A549 (cell line): ENCODE results near the gene NHSL1. TPM values are rescaled to one million over a fixed set of nuclear protein-coding genes. Genes with fewer than 3 reads are reported as not detected.

Experiments
- ATAC-seq, 2 experiments: fragments of 200-7000 bp in 1 of 2; fragments of >200 bp in 1 of 2; cut with Nextera tagmentation in 1 of 2; cut with Tn5 transposase in 1 of 2; 3 replicates each; pipeline versions ENCODE4 v1.8.0 to v1.9.1; 2018 to 2020; ENCODE audit warnings: mild to moderate bottlenecking in 1 of 2, moderate library complexity in 1 of 2
- CTCF ChIA-PET: fragments of 300-600 bp; sonication (Branson Sonifier 250); formaldehyde crosslinking; extraction: SDS; loops from one replicate; lab custom pipeline; 2021; ENCODE audit warnings: antibody characterized with exemption, inconsistent platforms; lab: Yijun Ruan, JAX
- POLR2A ChIA-PET: fragments of 350-600 bp; formaldehyde crosslinking; extraction: SDS; loops from one replicate; lab custom pipeline; 2021; ENCODE audit warnings: antibody characterized with exemption, inconsistent platforms; lab: Yijun Ruan, JAX
- DNase-seq, 2 experiments: peaks; one replicate each; pipeline versions ENCODE4 v3.0.0 to v3.0.0-alpha.2; 2011 to 2016; ENCODE audit warnings: low read depth in 1 of 2, low spot score in 1 of 2
- FAIRE-seq: peaks from 2 replicates; lab custom pipeline; 2011; peaks lifted over from hg19 to GRCh38; lab: Jason Lieb, UNC
- H3K27ac ChIP-seq, 2 experiments: fragments of >200 bp; sonication (Bioruptor Twin); formaldehyde crosslinking; 3 replicates each; pipeline ENCODE4 v1.5.1; 2016 to 2017
- H3K4me1 ChIP-seq: fragments of >200 bp; sonication (Bioruptor Twin); formaldehyde crosslinking; 3 replicates; pipeline ENCODE4 v1.6.1; 2016
- H3K4me2 ChIP-seq: fragments of >200 bp; sonication (Bioruptor Twin); formaldehyde crosslinking; 3 replicates; pipeline ENCODE4 v1.6.1; 2016
- H3K4me3 ChIP-seq: fragments of >200 bp; sonication (Bioruptor Twin); formaldehyde crosslinking; 3 replicates; pipeline ENCODE4 v1.5.1; 2016
- H3K9me3 ChIP-seq: fragments of >200 bp; sonication (Bioruptor Twin); formaldehyde crosslinking; 3 replicates; pipeline ENCODE4 v1.6.1; 2016
- ATOH8 ChIP-seq: fragments of 250-450 bp; sonication (Bioruptor Pico); IDR thresholded peaks from 2 replicates; pipeline ENCODE4 v1.5.0; 2020; ENCODE audit warnings: low read depth, mild to moderate bottlenecking, moderate library complexity
- CBX2 ChIP-seq: fragments of 200-600 bp; sonication (generic); IDR thresholded peaks from 2 replicates; pipeline ENCODE4 v1.6.1; 2016; ENCODE audit warnings: low read depth, mild to moderate bottlenecking, borderline replicate concordance
- CEBPB ChIP-seq, 2 experiments: fragments of >200 bp in 1 of 2; sonication (Bioruptor Twin) in 1 of 2; formaldehyde crosslinking in 1 of 2; IDR thresholded peaks; 2 replicates each; pipeline ENCODE4 v1.6.1; 2012 to 2016
- CTCF ChIP-seq: fragments of >200 bp; sonication (Bioruptor Twin); formaldehyde crosslinking; IDR thresholded peaks from 3 replicates; pipeline ENCODE4 v1.5.1; 2016
- FOSL2 ChIP-seq, 2 experiments: fragments of 450-650 bp in 1 of 2; fragments of >200 bp in 1 of 2; sonication (Bioruptor Twin) in 1 of 2; formaldehyde crosslinking; IDR thresholded peaks; 2 replicates each; pipeline versions ENCODE4 v1.5.0 to v1.6.1; 2016 to 2020; ENCODE audit warnings: mild to moderate bottlenecking in 1 of 2, moderate library complexity in 1 of 2
- FOXS1 ChIP-seq: fragments of 250-450 bp; sonication (Bioruptor Pico); IDR thresholded peaks from 2 replicates; pipeline ENCODE4 v1.5.0; 2020; ENCODE audit warnings: mild to moderate bottlenecking, moderate library complexity
- HDAC2 ChIP-seq: fragments of 200-600 bp; sonication (generic); IDR thresholded peaks from 2 replicates; pipeline ENCODE4 v1.6.1; 2016
- HES2 ChIP-seq: fragments of >200 bp; sonication (Bioruptor Twin); formaldehyde crosslinking; IDR thresholded peaks from 2 replicates; pipeline ENCODE4 v1.6.1; 2016
- HMGXB4 ChIP-seq: fragments of 250-450 bp; sonication (Bioruptor Pico); IDR thresholded peaks from 2 replicates; pipeline ENCODE4 v1.5.0; 2021; ENCODE audit warnings: mild to moderate bottlenecking, moderate library complexity, borderline replicate concordance
- HOXA7 ChIP-seq: fragments of 250-450 bp; sonication (Bioruptor Pico); IDR thresholded peaks from 2 replicates; pipeline ENCODE4 v1.5.0; 2020; ENCODE audit warnings: mild to moderate bottlenecking, moderate library complexity
- HOXB5 ChIP-seq: fragments of 250-450 bp; sonication (Bioruptor Pico); IDR thresholded peaks from 2 replicates; pipeline ENCODE4 v1.5.0; 2020; ENCODE audit warnings: mild to moderate bottlenecking, moderate library complexity
- PBX3 ChIP-seq: IDR thresholded peaks from 2 replicates; pipeline ENCODE4 v1.6.1; 2012
- POLR2A ChIP-seq: IDR thresholded peaks from 2 replicates; pipeline ENCODE4 v1.6.1; 2012; ENCODE audit warnings: mild to moderate bottlenecking, low read length
- REST ChIP-seq: fragments of 200-600 bp; sonication (generic); IDR thresholded peaks from 2 replicates; pipeline ENCODE4 v1.6.1; 2016; ENCODE audit warnings: antibody characterized with exemption, mild to moderate bottlenecking, moderate library complexity
- SMC3 ChIP-seq: fragments of >200 bp; sonication (Bioruptor Twin); formaldehyde crosslinking; IDR thresholded peaks from 3 replicates; pipeline ENCODE4 v1.6.1; 2018; ENCODE audit warnings: inconsistent platforms
- USF2 ChIP-seq: fragments of 450-650 bp; IDR thresholded peaks from 2 replicates; pipeline ENCODE4 v1.6.1; 2014; ENCODE audit warnings: antibody characterized with exemption
- WGBS: methylation state at CpG from one replicate; pipeline ENCODE4 v1.1.6; 2017; ENCODE audit errors: missing lambda C conversion rate; 5-methylcytosine and 5-hydroxymethylcytosine counted together
- polyA plus RNA-seq, 4 experiments: library from polyadenylated mRNA; depleted of rRNA in 3 of 4; stranded (reverse); fragments of >200 nt; fragmentation: RNase III in 1 of 4; extraction: RNeasy Plus Mini Kit Qiagen cat#74134 plus additional on column Dnase treatment in 1 of 4; gene quantifications; 2 replicates in 3 of 4; 3 replicates in 1 of 4; pipeline ENCODE4 v1.2.3, GENCODE V29; 2011 to 2017

The NHSL1 gene
- polyA plus RNA-seq, 2 of the 4 experiments (the other 2 are of a cell fraction): 1.6 to 2.8 TPM

GRCh38 chr6:138419766-138420165 lies 79.5 kb downstream of the NHSL1 start:
- POLR2A ChIA-PET: no interaction called here
- FAIRE-seq (no peak), DNase-seq (no peak), ATAC-seq (no peak)
- WGBS: 94% methylated on average over 3 of the region's 3 CpGs
- CTCF ChIA-PET: interaction anchor here (1.4 kb wide), 1 partner anchor 10 kb away, joined by 3 read pairs; no protein-coding TSS in a partner anchor
- Histone ChIP-seq H3K4me3 (no peak overlapping the region), H3K4me2 (no peak overlapping the region), H3K27ac (no peak overlapping the region), H3K9me3 (no peaks in the 10 kb centered on the region), H3K4me1 (no peaks in the 10 kb centered on the region)
- TF ChIP-seq ATOH8: no peak
- TF ChIP-seq CBX2: no peak
- no peak for TF ChIP-seq HOXA7 (CRISPR knock-in tag)
- no peak for TF ChIP-seq HDAC2
- no peak for TF ChIP-seq FOXS1 (CRISPR knock-in tag)
- TF ChIP-seq REST: no peak
- TF ChIP-seq HMGXB4 (CRISPR knock-in tag): no peak
- no peak for TF ChIP-seq USF2
- no peak for TF ChIP-seq CTCF
- no peak for TF ChIP-seq HOXB5 (CRISPR knock-in tag)

- H3K4me1 ChIP-seq: no peaks in the 10 kb centered on the region
- H3K4me2 ChIP-seq: no peak overlapping the region
- H3K9me3 ChIP-seq: no peaks in the 10 kb centered on the region
- CTCF ChIA-PET: interaction anchor here (1.1 to 1.2 kb wide), 2 partner anchors 11 to 15 kb away, joined by 3 read pairs; no protein-coding TSS in a partner anchor
- POLR2A ChIA-PET: no interaction called here
- FAIRE-seq (no peak), DNase-seq (no peak), ATAC-seq (no peak)
- WGBS: 91% methylated on average over 3 of the region's 3 CpGs
- no peak overlapping the region for H3K4me3 ChIP-seq
- TF ChIP-seq SMC3: no peak
- no peak for TF ChIP-seq CEBPB (IDR thresholded peaks at IDR 0.05)
- TF ChIP-seq USF2: no peak
- TF ChIP-seq FOSL2 (IDR thresholded peaks at IDR 0.05): no peak
- TF ChIP-seq FOSL2 (CRISPR knock-in tag; IDR thresholded peaks at IDR 0.05): no peak
- TF ChIP-seq HES2: no peak
- TF ChIP-seq POLR2A: no peak
- TF ChIP-seq PBX3: no peak
- no peak for TF ChIP-seq REST
- no peak for TF ChIP-seq FOXS1 (CRISPR knock-in tag)
- no peak overlapping the region for H3K27ac ChIP-seq
Measured at GRCh38 chr6:138418118-138418742, 81.1 kb downstream of the NHSL1 start.
